Endometrial microvascular endothelial cells (primary cell): Measurements from ENCODE around the gene HYCC2. TPM values are rescaled to one million over a fixed set of nuclear protein-coding genes. Genes with fewer than 3 reads are reported as not detected.

ENCODE experiments used
- in situ Hi-C: cut with HindIII; loops from 2 replicates; pipeline ENCODE4 v1.10.0; 2017; ENCODE audit warnings: low sequenced_read_pairs, low pct_unique_long_range_greater_than_20kb; ENCODE audit errors: inconsistent ontology term
- total RNA-seq: library from RNA; depleted of rRNA; stranded (reverse); fragments of >200 nt; gene quantifications from one replicate; pipeline ENCODE4 v1.2.3, GENCODE V29; 2015; ENCODE audit errors: inconsistent ontology term

The HYCC2 gene
- total RNA-seq, 1 donor from 2014 or later, result 7.3 TPM

- in situ Hi-C loops, result no loop called here
These were observed 49.6 kb downstream of the HYCC2 start for GRCh38 chr2:201021914-201022313.

Other genes starting within 250 kb of the HYCC2 start
- 36.3 TPM for gene CLK1, start 207.0 kb downstream of the HYCC2 start, total RNA-seq
- 24.3 TPM for gene PPIL3, start 182.6 kb downstream of the HYCC2 start, total RNA-seq
- gene NIF3L1, start 182.3 kb downstream of the HYCC2 start, total RNA-seq, result 18.8 TPM
- gene ORC2, start 108.0 kb downstream of the HYCC2 start, total RNA-seq, result 31.4 TPM
- 108 TPM for gene NDUFB3, start 330 bp upstream of the HYCC2 start, total RNA-seq
- gene CFLAR, start 44.5 kb upstream of the HYCC2 start, total RNA-seq, result 130 TPM
- gene CASP10, start 111.5 kb upstream of the HYCC2 start, total RNA-seq, result 19.9 TPM
- 32.7 TPM for gene CASP8, start 188.9 kb upstream of the HYCC2 start, total RNA-seq